Stomach smooth muscle (tissue), 2 donors: ENCODE results near the gene LRRC3C.

ENCODE experiments used
- H3K27ac ChIP-seq: one replicate; pipeline ENCODE4 v1.7.0; 2013; ENCODE audit warnings: mild to moderate bottlenecking, low read length, inconsistent platforms
- H3K27me3 ChIP-seq, 2 donors: one replicate each; pipeline ENCODE4 v1.7.0; 2013; ENCODE audit warnings: low read length in 2 of 2; ENCODE audit not compliant: insufficient read depth in 2 of 2, control insufficient read depth in 1 of 2
- H3K36me3 ChIP-seq, 2 donors: one replicate each; pipeline ENCODE4 v1.7.0; 2013; ENCODE audit warnings: low read length in 2 of 2; ENCODE audit not compliant: control insufficient read depth in 2 of 2, insufficient read depth in 2 of 2
- H3K4me1 ChIP-seq: one replicate; pipeline ENCODE4 v1.7.0; 2013; ENCODE audit warnings: low read length; ENCODE audit not compliant: control insufficient read depth, insufficient read depth
- H3K4me3 ChIP-seq, 2 donors: one replicate each; pipeline ENCODE4 v1.7.0; 2013; ENCODE audit warnings: low read length in 2 of 2
- H3K9ac ChIP-seq, 2 donors: one replicate each; pipeline ENCODE4 v1.7.0; 2013; ENCODE audit warnings: low read length in 2 of 2, mild to moderate bottlenecking in 1 of 2
- H3K9me3 ChIP-seq, 2 donors: one replicate each; pipeline ENCODE4 v1.7.0; 2013; ENCODE audit warnings: low read length in 2 of 2; ENCODE audit not compliant: control insufficient read depth in 2 of 2
- donor health status: healthy.
- donor health status: Pancreatic carcinoma.

LRRC3C gene

DNA sequence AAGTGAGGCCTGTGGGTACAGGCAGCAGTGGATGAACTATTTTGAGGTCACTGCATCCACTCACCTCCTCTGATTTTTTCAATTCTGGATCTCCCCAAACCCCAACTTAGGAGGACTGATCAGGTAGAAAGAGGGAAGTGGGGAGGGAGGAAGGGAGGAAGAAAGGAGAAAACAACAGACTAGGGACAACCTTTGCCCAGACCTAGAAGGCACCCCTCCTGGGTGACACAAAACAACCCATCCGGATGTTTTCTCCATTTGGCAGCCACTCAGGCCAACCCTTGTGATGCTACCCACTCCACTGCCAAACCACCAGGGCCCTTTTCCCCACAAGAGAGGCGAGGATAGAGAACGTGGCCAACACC is 2.9 kb upstream of the LRRC3C start:
- Histone ChIP-seq H3K4me1 (peaks cover 43% of the 10 kb centered on the region), H3K36me3 (peaks cover 19 to 28% of the 10 kb centered on the region in 2 donors), H3K9me3 (no peaks in the 10 kb centered on the region), H3K9ac (peak overlapping the region; percentile 19 to 21), H3K27me3 (no peaks in the 10 kb centered on the region), H3K27ac (no peak overlapping the region), H3K4me3 (no peak overlapping the region)

DNA sequence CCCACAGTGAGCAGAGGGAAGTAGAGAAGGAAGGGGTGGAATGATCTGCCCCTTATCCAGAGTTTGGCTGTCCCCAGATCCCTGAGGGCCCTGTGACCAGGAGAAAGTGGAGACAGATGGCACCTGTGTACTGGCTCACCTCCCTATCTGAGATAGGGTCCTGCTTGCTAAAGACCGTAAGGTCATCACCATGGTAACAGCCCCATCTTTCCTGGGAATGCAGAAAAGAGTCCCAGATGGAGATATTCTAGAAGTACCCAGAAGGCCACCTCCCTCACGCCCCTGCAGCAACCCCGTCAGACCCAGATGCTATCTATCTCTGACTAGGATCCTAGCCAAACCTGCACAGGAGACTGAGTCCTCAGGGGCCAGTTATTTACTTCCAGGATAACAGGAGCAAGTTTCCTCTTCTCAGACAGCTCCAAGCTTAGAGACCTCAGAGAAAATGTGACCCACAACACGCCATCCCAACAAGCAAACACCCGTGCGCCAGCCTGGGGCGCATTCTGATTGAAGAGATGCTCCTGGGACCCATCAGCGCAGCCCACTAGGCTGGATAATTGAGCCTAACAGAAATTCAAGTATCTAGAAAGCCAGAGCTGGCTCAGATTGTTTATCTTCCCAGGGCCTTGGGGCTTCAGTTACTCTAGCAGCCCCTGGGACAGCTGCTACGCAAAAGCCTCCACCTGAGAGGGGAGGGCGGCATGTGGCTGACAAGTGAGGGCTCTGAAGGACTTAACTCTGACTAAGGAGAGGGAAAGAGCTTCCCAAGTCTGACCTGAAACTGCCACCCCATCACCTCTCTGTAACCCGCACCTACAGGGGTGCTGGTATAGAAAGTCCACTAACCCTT is 2.0 kb upstream of the LRRC3C start:
- Histone ChIP-seq H3K36me3 (peaks cover 19 to 25% of the 10 kb centered on the region in 2 donors), H3K9ac (peak overlapping the region in 1 of 2 donors; percentile 94), H3K4me1 (peaks cover 43% of the 10 kb centered on the region), H3K27me3 (no peaks in the 10 kb centered on the region), H3K9me3 (no peaks in the 10 kb centered on the region), H3K4me3 (peak overlapping the region; percentile 22 to 89), H3K27ac (no peak overlapping the region)

DNA sequence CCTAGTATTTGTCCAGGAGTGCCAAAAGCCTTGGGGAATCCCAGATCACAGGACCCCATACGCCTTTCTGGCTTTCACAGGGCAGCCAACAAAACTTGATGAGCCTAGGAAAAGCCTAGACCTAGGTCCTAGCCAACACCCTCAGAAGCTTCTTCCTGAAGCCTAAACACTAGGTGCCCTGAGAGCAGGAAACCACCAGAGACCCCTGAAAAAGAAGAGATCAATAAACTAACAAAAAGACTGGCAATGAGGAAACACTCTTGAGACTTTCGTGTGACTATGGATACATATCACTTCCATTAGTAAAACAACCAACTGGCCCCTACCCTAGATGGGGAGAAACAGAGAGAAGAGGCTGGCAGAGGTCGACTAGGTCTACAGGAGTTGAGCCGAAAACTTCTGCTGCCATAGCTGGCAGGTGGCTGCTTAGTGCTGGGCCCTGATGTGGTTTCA is 1.4 kb upstream of the LRRC3C start:
- no peak overlapping the region for H3K27ac ChIP-seq
- peaks cover 19 to 23% of the 10 kb centered on the region in 2 donors for H3K36me3 ChIP-seq
- no peaks in the 10 kb centered on the region for H3K27me3 ChIP-seq
- H3K9ac ChIP-seq = peak overlapping the region; percentile 66 to 94
- H3K9me3 ChIP-seq = no peaks in the 10 kb centered on the region
- H3K4me1 ChIP-seq = peaks cover 43% of the 10 kb centered on the region
- peak overlapping the region; percentile 22 to 89 for H3K4me3 ChIP-seq

DNA sequence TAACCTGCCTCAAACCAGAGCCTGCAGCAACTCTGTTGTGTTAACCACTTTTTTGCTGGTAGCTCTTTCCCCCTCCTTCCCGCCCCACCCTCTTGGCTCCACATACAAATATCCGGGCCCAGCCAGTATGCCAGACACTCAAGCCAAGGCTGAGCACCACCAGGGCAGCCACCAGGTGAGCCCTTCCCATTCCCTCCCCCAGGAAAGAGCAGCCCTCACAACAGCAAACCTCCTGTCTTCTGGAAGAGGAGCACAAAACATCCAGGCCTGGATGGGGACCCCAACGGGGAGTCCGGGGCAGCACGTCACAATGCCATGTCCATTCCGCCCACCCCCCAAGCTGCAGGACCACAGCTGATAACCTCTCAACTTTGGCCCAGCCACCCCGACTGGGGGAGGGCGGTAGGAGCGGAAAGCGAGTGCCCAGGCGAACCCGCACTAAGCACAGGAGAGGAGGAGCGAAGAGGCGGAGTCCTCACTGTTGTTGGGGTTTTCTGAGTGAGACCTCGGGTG is 888 bp upstream of the LRRC3C start:
- H3K4me1 ChIP-seq = peaks cover 43% of the 10 kb centered on the region
- H3K36me3 ChIP-seq = peaks cover 19% of the 10 kb centered on the region in 2 donors
- H3K27me3 ChIP-seq = no peaks in the 10 kb centered on the region
- no peaks in the 10 kb centered on the region for H3K9me3 ChIP-seq
- peak overlapping the region; percentile 96 for H3K27ac ChIP-seq
- peak overlapping the region; percentile 73 to 89 for H3K4me3 ChIP-seq
- peak overlapping the region; percentile 66 to 94 for H3K9ac ChIP-seq

DNA sequence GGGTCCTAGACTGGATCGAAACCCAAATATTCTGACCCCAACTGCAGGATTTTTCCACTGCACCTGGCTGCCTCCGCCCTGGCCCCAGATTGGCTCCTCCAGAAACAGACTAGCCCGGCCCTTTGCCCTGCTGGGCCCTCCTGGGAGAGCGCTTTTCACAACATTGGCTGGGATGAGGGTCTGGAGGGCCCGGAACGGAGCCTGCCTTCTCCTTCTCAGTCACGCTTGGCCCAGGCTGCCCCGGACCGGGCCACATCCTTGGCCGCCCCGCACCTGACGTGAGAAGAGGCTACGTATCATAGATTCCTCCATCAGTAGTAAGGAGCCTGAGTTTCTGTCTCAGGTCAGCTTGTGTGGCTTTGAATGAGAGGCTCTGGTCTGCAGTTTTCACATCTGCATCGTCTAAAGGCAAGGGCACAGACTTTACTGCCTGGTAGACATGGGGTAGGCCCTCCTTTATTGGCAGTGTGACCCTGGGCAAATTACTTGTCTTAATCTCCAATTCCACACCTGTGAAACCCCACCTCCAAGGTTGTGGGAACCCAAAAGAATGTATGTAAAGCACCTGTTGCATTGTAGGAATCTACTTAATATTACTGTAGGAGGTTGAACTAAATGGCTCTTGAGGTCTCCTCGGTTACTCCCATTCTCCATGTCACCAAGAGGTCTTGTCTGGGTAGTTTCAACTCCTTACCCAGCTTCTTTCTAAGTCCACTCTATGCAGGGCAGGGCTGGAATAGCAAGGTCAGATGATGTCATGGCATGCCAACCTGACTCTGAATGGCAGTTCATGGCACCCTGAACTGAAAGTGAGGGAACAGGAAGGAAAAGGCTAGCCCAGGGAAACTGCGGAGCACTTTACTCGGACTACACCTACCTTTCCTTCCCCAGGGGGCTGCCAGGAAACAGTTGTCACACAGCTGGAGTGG is 661 bp downstream of the LRRC3C start:
- peaks cover 4 to 5% of the 10 kb centered on the region in 2 donors for H3K36me3 ChIP-seq
- peaks cover 43% of the 10 kb centered on the region for H3K4me1 ChIP-seq
- no peaks in the 10 kb centered on the region for H3K9me3 ChIP-seq
- no peaks in the 10 kb centered on the region for H3K27me3 ChIP-seq
- H3K27ac ChIP-seq = peak overlapping the region; percentile 96
- H3K9ac ChIP-seq = peak overlapping the region; percentile 94 to 99
- peak overlapping the region; percentile 66 to 89 for H3K4me3 ChIP-seq

DNA sequence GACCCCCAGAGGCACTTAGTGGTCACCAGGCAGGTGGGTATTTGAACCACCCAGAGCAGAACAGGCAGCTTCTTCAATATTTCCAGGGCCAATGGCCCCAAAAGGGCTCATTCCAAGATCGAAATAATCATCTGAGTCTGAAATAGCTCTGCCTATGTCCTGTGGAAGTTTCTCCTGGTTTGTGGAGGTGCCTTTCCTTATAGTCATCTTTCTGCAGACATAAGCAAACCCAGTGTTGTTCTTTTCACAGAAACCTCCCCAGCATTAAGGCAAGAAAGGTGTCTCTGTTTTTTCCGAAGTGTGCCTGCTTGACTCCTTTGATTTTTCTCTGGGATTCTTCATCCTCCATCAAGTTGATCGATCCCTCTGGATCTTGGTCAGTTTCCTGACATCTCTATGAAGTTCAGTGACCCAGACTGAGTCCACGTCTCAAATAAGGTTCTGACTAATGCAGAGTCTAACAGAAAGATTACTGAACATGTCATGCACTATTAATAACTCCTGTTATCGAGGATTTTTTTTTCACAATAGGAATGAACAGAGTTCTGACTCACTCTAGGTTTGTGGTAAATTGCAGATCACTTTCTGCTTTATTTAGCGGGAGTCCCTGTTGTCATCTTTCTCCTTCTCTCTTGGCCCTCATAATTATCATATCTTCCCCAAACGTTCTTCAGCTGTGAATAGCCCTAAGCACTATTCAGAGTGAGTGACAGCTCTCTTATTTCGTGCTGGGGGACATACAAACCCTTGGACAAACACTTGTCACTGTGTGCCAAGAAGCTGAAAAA is 1.5 kb downstream of the LRRC3C start:
- H3K9ac ChIP-seq = peak overlapping the region; percentile 94 to 99
- peak overlapping the region; percentile 66 to 89 for H3K4me3 ChIP-seq
- peaks cover 43% of the 10 kb centered on the region for H3K4me1 ChIP-seq

DNA sequence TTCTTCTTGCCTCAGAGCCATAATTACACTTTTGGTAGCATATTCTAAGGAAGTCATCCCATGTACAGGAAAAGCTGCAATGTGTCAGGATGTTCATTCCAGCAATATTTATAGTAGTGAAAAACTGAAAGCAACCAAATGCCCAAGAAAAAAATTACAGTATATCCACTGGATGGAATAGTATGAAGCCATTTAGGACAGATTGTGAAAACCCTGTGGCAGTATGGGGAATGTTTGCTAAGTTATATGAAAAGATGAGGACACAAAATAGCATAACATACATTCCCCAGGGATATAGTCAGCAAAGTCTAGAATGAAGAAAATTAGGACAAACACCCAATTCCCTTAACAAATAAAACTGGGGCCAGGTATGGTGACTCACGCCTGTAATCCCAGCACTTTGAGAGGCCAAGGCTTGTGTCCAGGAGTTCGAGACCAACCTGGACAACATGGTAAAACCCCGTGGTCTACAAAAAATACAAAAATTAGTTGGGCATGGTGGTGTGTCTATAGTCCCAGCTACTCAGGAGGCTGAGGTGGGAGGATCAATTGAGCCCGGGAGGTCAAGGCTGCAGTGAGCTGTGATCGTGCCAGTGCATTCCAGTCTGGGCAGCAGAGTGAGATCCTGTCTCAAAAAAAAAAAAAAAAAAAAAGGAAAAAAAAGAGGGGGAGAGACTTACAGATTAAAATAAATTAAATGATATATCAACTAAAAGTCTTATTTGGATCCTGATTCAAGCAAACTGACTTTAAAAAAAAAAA is 2.3 kb downstream of the LRRC3C start:
- Histone ChIP-seq H3K9me3 (no peaks in the 10 kb centered on the region), H3K27ac (no peak overlapping the region), H3K9ac (peak overlapping the region in 1 of 2 donors; percentile 2), H3K4me1 (peaks cover 39% of the 10 kb centered on the region), H3K27me3 (no peaks in the 10 kb centered on the region), H3K36me3 (no peaks in the 10 kb centered on the region), H3K4me3 (no peak overlapping the region)

More for the DNA sequence above, 1.5 kb downstream of the LRRC3C start:
- Histone ChIP-seq H3K27ac (peak overlapping the region; percentile 96), H3K36me3 (no peaks in the 10 kb centered on the region), H3K9me3 (no peaks in the 10 kb centered on the region), H3K27me3 (no peaks in the 10 kb centered on the region)

DNA sequence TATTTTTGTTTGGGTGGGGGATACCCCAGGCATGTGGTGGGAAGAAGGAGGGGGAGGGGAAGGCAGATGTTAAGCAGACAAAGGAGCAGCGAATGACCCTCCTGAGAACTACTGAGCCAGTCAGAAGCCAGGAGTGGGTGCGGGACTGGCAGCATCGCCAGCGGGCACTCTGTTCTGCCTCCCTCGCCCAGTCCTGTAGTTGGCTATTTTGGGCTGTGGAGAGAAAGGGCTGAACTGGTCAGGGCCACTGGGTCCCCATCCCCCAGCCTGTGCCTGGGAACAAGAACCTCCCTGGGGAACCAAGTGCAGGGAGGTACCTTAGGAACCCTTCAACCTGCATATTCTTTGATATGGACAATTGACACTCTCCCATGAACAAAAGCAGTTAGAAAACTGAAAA is 6.4 kb downstream of the LRRC3C start:
- Histone ChIP-seq H3K36me3 (no peaks in the 10 kb centered on the region), H3K4me3 (no peak overlapping the region), H3K27ac (no peak overlapping the region), H3K27me3 (no peaks in the 10 kb centered on the region), H3K9me3 (no peaks in the 10 kb centered on the region), H3K4me1 (peaks cover 6% of the 10 kb centered on the region), H3K9ac (no peak overlapping the region)

DNA sequence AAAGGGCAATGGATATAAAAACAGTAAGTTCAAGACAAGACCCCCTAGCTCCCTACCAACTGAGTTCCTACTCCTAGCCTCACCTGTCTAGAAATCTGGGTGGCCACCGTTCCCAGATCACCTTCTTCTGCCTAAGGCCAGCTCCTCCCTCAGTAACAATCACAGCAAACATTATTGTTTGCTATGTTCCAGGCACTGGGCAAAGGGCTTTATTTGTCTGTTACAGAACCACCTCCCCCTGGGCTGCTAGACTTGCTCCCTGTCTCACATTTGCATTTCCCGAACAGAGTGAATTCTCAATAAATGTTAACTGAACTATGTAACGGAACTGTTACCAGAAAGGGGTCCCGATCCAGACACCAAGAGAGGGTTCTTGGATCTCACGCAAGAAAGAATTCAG is 6.8 kb downstream of the LRRC3C start:
- H3K27ac ChIP-seq = no peak overlapping the region
- no peaks in the 10 kb centered on the region for H3K27me3 ChIP-seq
- H3K9me3 ChIP-seq = no peaks in the 10 kb centered on the region
- peaks cover 4% of the 10 kb centered on the region for H3K4me1 ChIP-seq
- H3K4me3 ChIP-seq = no peak overlapping the region
- no peaks in the 10 kb centered on the region for H3K36me3 ChIP-seq
- H3K9ac ChIP-seq = no peak overlapping the region
